Activated T-cell treated with anti-CD3 and anti-CD28 coated beads, Interleukin-2, amount 50 U/mL, for 24 hours (primary cell): Measurements from ENCODE around the gene BEX5.

Source experiments
- DNase-seq: peaks from one replicate; pipeline ENCODE4 v3.0.0-alpha.2; 2020
- H3K27ac Mint-ChIP-seq: 2 replicates; pipeline ENCODE4 v1.8.0; 2020; ENCODE audit warnings: mild to moderate bottlenecking, mixed read lengths
- H3K27me3 Mint-ChIP-seq: 2 replicates; pipeline ENCODE4 v1.8.0; 2020; ENCODE audit warnings: mixed read lengths
- H3K36me3 Mint-ChIP-seq: 2 replicates; pipeline ENCODE4 v1.8.0; 2020; ENCODE audit warnings: low read depth, mixed read lengths
- H3K4me1 Mint-ChIP-seq: 2 replicates; pipeline ENCODE4 v1.8.0; 2020; ENCODE audit warnings: low read depth, mixed read lengths
- H3K4me3 Mint-ChIP-seq: 2 replicates; pipeline ENCODE4 v1.8.0; 2020; ENCODE audit warnings: mild to moderate bottlenecking, moderate library complexity, mixed read lengths
- H3K9me3 Mint-ChIP-seq: 2 replicates; pipeline ENCODE4 v1.8.0; 2020; ENCODE audit warnings: mixed read lengths

Gene BEX5

DNA sequence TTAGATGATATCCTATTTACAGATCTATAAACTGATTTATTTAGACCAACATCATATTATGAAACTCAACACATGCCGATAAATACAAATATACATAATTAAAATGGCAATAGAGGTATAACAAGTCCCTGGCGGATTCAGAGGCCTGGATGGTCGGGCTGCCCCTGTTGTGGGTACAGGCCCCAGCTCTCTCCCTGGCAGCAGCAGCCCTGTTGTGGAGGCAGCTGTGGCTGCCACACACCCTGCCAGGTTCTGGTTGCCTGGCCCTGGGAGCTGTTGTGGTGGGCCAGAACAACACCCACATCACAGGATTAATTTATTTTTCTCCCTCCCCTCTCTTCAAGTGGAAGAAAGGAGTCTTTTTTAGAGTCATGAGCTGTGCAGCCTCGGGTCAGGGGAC, 42.4 kb downstream of the BEX5 start:
- Mint-ChIP-seq H3K9me3 (no peaks in the 10 kb centered on the region), H3K27ac (no peak overlapping the region), H3K4me1 (no peaks in the 10 kb centered on the region), H3K4me3 (no peak overlapping the region), H3K27me3 (peaks cover 48% of the 10 kb centered on the region), H3K36me3 (no peaks in the 10 kb centered on the region)
- no peak for DNase-seq
